AG09309 (cell line): ENCODE results near the gene SLC12A2.

ENCODE experiments used
- DNase-seq: peaks from one replicate; pipeline ENCODE4 v3.0.0-alpha.2; 2010; ENCODE audit warnings: low read depth
- H3K4me3 ChIP-seq: 2 replicates; pipeline ENCODE4 v1.5.1; 2011; ENCODE audit warnings: mild to moderate bottlenecking, low read depth, low read length, moderate library complexity; ENCODE audit not compliant: control insufficient read depth
- CTCF ChIP-seq: IDR thresholded peaks from 2 replicates; pipeline ENCODE4 v1.5.1; 2011; ENCODE audit warnings: mild to moderate bottlenecking, low read depth, low read length, inconsistent platforms; ENCODE audit not compliant: insufficient read depth, control insufficient read depth; ENCODE audit errors: missing control alignments

The SLC12A2 gene

DNA sequence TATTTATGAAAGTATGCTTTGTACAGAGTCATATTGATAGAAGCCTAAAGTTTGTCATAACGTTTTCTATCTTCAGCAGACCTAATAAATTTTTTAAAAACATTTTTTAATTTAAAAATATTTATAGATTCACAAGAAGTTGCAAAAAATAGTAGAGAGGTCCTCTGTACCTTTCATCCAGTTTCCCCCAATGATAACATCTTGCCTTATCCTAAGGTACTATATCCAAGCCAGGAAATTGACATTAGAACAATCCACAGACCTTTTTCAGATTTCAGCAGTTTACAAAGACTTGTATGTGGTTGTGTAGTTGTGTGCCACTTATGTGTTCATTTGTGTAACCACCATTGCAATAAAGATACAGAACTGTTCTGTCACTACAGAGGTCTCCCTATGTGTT, 88.5 kb downstream of the SLC12A2 start:
- no peak for TF ChIP-seq CTCF
- H3K4me3 ChIP-seq: no peak overlapping the region

DNA sequence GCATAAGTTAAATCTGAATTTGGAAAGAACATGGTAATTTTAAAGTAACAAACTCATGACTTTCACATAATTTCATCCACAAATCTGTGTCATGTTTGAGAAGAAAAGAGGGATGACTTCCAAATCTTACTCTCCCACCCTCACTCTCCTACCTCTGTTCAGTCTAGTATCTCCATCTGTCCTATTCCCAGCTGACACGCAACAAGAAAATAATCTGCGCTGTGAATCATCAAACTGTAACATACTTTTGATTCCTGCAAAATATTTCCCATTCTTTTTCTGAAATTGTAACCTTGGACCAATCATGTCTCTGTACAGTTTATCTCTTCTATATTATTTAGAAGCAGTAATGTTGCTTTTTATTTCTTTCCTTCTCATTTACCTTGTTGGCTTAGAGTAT, 91.4 kb downstream of the SLC12A2 start:
- no peak for TF ChIP-seq CTCF
- no peak for DNase-seq
- no peak overlapping the region for H3K4me3 ChIP-seq

More for the DNA sequence above, 88.5 kb downstream of the SLC12A2 start:
- DNase-seq: no peak

- no peak overlapping the region for H3K4me3 ChIP-seq
- no peak for TF ChIP-seq CTCF
- no peak for DNase-seq
These were observed 108.8 kb downstream of the SLC12A2 start for GRCh38 chr5:128192368-128192767.

DNA sequence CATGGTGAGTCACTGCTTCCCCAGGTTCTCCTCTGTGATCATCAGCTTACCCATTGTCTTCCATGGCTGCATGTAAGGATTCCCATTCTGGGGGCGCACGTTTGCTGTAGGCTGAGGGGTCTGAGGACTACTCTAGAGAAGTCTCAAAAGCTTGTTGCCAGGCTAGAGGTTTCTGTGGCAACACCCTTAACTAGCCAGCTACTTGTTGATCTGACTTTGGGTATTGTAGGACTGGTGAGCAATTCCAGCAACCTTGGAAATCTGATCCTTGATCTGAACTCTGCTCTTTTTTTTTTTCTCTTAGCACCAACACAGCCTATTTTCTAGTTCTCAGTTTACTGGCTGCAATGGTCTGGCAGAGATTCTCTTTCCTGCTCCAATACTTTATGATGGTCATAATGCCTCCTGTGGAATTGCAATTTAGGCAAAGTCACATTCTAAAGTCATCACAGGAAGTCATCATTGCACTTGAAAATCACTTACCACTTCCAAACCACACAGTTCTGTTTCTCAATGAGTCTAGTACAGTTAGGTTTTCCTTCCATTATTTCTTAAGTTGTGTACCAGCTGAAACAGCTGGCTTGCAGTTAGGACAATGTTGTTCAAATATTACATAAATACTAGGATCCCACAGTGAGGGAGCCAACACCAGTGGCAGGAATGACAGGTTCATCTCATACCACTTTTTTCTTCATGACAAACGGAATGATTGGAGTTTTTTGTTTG, 110.3 kb downstream of the SLC12A2 start:
- TF ChIP-seq CTCF: no peak
- H3K4me3 ChIP-seq: no peak overlapping the region
- no peak for DNase-seq

DNA sequence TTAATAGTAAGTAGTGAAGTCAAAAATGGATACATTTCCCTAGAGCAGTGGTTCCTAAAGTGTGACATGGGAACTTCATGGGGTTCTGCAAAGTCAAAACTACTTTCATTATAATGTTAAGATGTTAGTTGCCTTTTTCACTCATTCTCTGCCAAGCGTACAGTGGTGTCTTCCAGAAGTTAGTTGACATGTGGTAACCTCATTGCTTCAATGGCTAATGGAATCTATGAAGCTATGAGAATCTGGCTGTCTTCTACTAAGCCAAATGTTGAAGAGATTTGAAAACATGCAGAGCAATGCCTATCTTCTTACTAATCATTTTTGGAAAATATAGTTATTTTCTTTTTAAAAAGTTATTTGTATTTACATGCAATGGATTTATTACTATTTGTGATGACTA, 111.8 kb downstream of the SLC12A2 start:
- TF ChIP-seq CTCF: no peak
- DNase-seq: no peak
- H3K4me3 ChIP-seq: no peak overlapping the region

- no peak for TF ChIP-seq CTCF
- no peak for DNase-seq
- H3K4me3 ChIP-seq: no peak overlapping the region
These were observed 112.5 kb downstream of the SLC12A2 start for GRCh38 chr5:128196080-128196479.
